ENCODE data around the gene PTPRN2.

- TF ChIP-seq POLR2AphosphoS5 (IDR thresholded peaks at IDR 0.05; ENCODE audit: low read depth, low read length) = no peak
- no peak for TF ChIP-seq CTCF (IDR thresholded peaks at IDR 0.05)
- TF ChIP-seq SIN3A (IDR thresholded peaks at IDR 0.05; ENCODE audit: borderline replicate concordance, insufficient read depth, low read depth, low read length) = no peak
- no peak for TF ChIP-seq REST (IDR thresholded peaks at IDR 0.05; ENCODE audit: insufficient read depth in 1 of 2, low read depth in 2 of 2, low read length in 1 of 2)
Observed at GRCh38 chr7:158244430-158244829, 343.2 kb downstream of the PTPRN2 start.
